Esophagus muscularis mucosa (tissue), 4 donors: Measurements from ENCODE around the gene CBLB.

Experiments used
- CTCF ChIP-seq, 3 experiments: fragments of 200-600 bp in 2 of 3; fragments of 450-650 bp in 1 of 3; sonication (generic) in 2 of 3; IDR thresholded peaks; one replicate each; pipeline ENCODE4 v1.5.1; 2017 to 2019; ENCODE audit warnings: antibody characterized with exemption in 3 of 3, mild to moderate bottlenecking in 2 of 3, moderate library complexity in 1 of 3
- EP300 ChIP-seq: sonication (generic); formaldehyde crosslinking; IDR thresholded peaks from one replicate; pipeline ENCODE4 v1.6.1; 2017; ENCODE audit warnings: antibody characterized with exemption
- POLR2A ChIP-seq: fragments of 450-650 bp; IDR thresholded peaks from one replicate; pipeline ENCODE4 v1.6.1; 2017; ENCODE audit warnings: antibody characterized with exemption, moderate library complexity, mild to moderate bottlenecking, low read depth
- POLR2AphosphoS5 ChIP-seq, 2 donors: sonication (generic); formaldehyde crosslinking; IDR thresholded peaks; one replicate each; pipeline ENCODE4 v1.6.1; 2017; ENCODE audit warnings: antibody characterized with exemption in 2 of 2

- TF ChIP-seq CTCF (IDR thresholded peaks at IDR 0.05) (no peak), EP300 (no peak), POLR2AphosphoS5 (IDR thresholded peaks at IDR 0.05) (no peak), POLR2A (no peak)
Observed at GRCh38 chr3:105877336-105877910, 8.6 kb upstream of the CBLB start.
